GM20431 (cell line): ENCODE data around the gene OR51F1.
"Not testable (repeated sequence)": the region's sequence is repeated elsewhere in the genome, so short reads cannot be mapped to it uniquely, and the experiment has no call there.

ENCODE experiments used
- in situ Hi-C: fragments of 300-500 bp; cut with MseI, MboI; formaldehyde crosslinking; loops from one replicate; pipeline ENCODE4 v1.15.0; 2020; ENCODE audit warnings: low sequenced_read_pairs; ENCODE audit not compliant: unreplicated experiment

The OR51F1 gene, protein sequence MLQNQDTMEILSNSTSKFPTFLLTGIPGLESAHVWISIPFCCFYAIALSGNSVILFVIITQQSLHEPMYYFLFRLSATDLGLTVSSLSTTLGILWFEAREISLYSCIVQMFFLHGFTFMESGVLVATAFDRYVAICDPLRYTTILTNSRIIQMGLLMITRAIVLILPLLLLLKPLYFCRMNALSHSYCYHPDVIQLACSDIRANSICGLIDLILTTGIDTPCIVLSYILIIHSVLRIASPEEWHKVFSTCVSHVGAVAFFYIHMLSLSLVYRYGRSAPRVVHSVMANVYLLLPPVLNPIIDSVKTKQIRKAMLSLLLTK

DNA sequence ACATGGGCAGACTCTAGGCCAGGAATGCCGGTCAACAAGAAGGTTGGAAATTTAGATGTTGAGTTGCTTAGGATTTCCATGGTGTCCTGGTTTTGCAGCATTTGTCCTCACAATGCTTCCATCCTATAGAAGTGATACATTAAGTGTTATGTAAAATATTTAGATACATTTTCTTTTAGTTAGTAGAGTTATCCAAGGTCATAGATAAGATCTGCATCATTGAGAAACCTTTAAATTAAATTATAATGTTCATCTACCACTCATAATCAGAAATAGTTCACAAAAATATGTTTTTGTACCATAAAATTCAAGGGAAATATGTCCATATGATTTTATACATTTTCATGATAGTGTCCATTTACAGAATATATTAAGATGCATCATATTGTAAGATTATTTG, at the start of gene OR51F1:
OR51F1 (minus strand) TSS at position 101 of the 400 bp plus-strand sequence; CDS start at position 101, 0 bp downstream.
- in situ Hi-C loops = no loop called here

DNA sequence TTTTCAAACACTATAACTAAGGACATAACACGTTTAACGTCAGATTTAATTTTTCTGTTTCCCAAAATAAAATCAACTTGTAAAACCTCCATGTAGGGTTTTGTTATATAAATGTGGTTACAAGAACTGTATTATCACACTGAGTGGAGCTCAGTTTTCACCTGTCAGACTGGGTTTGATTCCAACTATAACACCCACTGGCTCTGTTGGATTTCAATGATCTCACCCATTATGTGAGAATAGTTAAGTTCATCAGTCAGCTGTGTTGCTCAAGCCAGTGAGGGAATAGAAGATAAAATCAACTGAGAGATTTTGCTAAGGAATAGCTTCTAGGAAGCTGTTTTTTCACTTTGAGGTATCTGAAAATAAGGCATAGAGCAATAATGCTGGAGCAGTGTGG, 39.5 kb upstream of the OR51F1 start:
- in situ Hi-C loops = no loop called here

DNA sequence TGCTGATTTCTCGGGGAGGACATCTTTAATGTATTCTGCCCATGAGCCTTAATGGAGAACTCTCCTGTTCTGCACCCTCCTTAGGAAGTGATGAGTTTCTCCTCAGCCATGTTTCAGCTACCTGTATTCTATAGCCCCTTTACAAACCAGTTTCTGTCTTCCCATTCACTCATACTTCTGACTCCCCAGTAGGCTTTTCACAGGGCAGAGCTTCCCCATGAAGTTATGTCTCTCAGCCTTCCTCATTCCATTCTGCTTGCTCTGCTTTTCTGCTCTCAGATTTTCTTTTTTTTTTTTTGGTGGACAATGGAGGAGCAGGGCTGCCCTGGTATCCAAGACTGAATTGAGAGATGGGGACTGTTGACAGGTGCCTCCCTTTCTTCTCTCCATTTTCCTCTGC, 38.7 kb upstream of the OR51F1 start:
- in situ Hi-C loops = no loop called here

DNA sequence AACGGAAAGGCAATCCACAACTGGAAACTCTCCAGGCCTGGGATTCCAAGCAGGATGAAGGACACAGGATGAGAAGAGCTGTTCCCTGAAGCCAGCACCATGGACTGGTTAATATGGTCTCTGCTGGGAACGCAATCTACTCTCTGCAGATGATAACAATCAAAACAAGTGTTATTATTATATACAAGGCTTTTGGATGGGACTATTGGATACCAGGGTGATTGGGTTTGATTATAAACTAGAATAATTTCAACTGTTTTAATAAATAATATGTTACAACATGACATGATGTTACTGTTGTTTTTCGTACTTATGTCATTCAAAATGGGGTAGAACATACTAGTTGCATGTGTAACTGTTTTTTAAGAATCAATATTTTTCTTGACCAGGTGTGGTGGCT, 34.5 kb upstream of the OR51F1 start, which contains the start of gene OR52R1:
OR52R1 (minus strand) TSS at position 101 of the 400 bp plus-strand sequence; CDS start at position 101, 0 bp downstream.
- in situ Hi-C loops = no loop called here

DNA sequence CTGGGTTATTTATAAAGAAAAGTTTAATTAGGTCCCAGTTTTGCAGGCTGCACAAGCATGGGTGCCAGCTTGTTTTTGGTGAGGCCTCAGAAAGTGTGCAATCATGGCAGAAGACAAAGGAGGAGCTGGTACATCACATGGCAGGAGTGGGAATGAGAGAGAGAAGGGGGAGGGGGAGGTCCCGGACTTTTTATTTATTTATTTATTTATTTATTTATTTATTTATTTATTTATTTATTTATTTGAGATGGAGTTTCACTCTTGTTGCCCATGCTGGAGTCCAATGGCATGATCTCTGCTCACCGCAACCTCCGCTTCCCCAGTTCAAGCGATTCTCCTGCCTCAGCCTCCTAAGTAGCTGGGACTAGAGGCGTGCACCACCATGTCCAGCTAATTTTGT, 31.6 kb upstream of the OR51F1 start:
- in situ Hi-C loops = not testable (repeated sequence)

DNA sequence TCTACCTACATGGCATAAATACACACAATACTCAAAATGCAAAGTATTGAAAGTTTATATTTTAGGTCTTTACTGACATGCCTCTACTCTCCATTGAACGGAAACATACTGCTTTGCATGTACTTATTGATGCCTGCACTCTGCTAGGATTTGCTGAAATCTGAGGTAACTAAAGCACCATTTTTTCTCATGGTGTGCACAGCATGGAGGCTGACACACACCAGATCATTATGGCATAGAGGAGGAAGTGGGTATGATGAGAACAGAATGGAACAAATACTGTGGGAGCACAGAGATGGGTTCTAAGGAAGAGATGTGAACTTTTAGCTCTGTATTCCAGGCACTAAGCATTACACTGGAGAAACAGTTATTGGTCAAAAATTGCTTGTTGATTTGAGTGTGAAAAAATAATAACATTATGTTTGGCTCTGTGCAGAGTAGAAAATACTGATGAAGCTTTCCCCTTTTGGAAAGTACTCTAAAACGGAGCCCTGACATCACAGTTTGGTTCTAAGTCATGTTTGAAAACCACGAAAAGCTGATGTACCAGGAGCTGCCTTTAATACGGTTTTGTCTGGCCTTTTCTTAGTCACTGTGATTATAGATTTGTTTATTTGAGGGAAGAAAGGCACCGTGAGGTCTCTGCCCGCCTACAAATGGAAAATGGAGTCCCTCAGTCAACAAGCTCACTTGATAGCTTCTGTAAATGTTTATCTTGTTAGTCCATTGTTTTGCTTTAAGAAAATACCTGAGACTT, 28.9 kb upstream of the OR51F1 start:
- in situ Hi-C loops = no loop called here

DNA sequence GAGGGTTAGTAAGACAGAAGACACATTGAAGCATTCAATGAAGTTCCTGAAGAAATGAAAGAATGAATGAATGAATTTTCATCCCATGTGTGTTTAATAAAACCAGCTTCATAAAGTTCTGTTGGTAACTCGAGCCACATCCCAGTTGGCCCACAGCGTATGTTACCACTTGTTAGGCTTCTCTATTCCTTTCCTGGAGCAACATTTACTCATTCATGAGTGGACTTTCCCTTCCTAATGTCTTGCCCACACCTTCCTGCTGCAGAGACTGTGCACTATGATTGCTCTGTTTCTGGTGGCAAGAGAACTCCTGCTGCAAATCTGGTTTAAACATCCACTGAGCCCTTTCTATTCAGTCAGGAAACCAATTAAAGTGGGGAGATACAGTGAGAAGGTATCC, 27.5 kb upstream of the OR51F1 start:
- in situ Hi-C loops = no loop called here

DNA sequence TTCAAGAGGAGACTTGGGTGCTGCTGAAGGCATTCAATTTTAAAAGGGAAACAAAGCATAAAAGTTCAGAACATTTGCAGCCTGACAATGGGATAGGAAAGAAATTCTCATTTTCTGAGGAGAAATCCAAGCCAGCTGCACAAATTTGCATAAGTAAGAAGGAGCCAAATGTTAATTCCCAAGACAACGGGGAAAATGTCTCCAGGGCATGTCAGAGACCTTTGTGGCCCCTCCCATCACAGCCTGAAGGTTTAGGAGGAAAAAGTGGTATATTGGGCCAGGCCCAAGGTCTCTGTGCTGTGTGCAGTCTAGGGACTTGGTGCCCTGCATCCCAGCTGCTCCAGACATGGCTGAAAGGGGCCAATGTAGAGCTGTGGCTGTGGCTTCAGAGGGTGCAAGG, 12.7 kb upstream of the OR51F1 start:
- in situ Hi-C loops = no loop called here

DNA sequence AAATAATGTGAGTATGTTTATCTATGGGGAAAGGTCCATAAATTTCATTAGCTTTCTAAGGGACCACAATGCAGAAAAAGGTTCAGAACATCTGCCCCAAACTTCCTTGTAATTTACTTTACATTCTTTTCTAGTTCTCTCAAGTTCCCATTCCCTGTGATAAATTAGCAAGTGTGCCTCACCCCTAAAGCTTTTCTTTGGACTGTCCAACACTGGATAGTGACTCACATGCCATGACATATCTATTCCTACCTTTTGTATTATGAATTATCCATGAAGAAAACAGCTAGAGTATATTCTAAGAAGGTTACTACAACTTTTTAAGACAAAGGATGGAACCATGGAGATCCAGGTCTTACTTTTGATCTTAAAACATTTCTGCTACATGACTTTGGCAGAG, 1.6 kb downstream of the OR51F1 start:
- in situ Hi-C loops = no loop called here

DNA sequence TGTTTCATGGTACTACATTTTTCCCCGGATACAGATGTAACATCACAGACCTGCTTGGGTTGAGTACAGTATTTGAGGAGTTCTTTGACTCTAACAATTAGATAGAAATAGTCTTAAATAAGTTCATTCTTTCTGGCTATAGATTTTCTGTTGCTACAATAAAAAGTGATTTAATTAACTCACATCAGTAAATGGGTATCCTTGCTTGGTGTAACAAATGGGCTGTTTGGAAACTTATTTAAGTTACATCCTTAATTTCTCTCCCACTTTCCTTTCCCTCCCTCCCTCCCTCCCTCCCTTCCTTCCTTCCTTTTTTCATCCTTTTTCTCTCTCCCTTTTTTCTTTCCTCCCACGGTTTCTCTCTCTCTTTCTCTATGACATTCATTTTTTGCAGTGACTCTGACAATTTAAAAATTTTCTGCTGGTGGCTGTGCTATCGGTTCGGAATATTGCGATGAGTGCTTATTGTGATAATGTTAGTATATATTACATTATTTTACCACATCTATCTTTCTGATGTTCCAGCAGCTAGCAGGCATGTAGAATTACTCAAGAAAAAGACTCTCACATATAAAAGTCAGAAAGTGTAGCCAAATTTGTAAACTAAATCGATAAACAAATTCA, 3.2 kb downstream of the OR51F1 start:
- in situ Hi-C loops = no loop called here

DNA sequence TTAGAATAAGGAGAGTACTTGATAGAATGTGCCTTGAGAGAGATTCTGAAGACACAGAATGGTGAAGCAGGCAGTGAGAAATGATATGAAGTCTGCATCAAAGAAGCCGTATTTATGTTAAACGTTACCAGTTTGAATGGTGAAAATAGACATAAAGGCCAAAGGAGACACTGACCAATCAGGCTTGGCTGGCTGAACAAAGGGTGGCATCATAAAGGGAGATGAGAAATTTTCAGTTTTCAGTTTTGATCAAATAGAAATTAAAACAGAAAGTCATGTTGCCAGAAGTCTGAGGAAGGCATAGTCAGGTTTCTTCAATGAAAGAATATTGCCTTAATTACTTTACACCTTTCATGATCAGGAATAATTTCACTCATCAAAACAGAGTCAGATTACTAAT, 6.6 kb downstream of the OR51F1 start:
- in situ Hi-C loops = no loop called here

DNA sequence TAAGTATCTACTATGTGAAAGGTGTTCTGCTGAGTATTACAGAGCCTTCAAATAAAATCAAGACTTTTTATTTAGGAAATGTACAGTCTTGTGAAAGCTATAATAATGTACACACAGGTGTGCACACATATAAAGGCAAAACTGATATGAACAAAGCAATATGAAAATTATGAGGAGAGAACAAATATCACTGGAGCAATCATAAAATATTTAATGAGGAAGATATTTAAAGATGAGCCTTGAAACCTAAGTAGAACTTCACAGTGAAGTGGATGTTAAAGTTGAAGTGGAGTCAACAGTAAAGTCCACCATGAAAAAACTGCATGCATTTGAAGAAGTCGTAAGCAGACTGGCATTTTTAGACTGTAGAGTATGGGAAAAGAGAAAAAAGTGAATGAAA, 18.5 kb downstream of the OR51F1 start:
- in situ Hi-C loops = no loop called here

DNA sequence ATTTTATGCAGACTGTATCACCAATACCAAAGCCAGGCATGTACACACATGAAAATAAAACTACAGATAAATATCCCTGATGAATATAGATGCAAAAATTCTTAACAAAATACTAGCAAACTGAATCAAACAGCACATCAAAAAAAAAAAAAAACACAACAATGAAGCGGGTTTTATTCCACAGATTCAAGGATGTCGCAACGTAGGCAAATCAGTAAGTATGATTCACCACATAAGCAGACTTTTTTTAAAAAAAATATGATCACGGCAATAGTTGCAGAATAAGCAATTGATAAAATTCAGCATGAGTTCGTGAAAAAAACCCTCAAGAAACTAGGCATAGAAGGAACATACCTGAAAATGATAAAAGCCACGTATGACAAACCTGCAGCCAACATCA, 21.3 kb downstream of the OR51F1 start:
- in situ Hi-C loops = no loop called here

DNA sequence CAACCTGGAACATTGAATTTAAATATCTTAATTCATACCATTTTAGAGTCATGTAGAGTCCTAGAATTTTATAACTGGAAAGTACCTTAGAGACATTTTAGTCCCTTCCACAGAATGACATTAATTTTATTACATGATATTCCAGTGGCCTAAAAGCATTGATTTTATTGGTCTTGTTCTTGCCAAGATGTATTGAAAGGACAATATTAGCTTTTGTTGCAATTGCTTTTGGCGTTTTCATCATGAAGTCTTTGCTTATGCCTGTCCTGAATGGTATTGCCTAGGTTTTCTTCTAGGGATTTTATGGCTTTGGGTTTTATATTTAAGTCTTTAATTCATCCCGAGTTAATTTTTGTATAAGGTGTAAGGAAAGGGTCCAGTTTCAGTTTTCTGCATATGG, 29.0 kb downstream of the OR51F1 start:
- in situ Hi-C loops = no loop called here

DNA sequence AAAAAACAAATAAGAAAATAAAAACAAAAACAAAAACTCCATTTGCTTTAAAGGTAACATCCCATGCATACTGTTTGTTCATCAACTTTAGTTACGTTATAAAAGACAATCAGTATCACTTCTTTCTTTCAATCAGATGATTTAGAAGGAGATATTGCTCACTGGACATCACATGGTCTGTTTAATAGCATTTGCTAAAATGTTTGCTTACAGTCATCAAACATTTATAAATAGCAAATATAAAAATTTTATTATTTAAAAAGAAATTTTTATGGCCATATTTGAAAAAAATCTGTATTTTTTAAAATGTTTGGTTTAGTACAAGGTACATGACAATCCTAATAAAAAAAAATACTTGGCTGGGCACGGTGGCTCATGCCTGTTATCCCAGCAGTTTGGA, 42.6 kb downstream of the OR51F1 start:
- in situ Hi-C loops = no loop called here

DNA sequence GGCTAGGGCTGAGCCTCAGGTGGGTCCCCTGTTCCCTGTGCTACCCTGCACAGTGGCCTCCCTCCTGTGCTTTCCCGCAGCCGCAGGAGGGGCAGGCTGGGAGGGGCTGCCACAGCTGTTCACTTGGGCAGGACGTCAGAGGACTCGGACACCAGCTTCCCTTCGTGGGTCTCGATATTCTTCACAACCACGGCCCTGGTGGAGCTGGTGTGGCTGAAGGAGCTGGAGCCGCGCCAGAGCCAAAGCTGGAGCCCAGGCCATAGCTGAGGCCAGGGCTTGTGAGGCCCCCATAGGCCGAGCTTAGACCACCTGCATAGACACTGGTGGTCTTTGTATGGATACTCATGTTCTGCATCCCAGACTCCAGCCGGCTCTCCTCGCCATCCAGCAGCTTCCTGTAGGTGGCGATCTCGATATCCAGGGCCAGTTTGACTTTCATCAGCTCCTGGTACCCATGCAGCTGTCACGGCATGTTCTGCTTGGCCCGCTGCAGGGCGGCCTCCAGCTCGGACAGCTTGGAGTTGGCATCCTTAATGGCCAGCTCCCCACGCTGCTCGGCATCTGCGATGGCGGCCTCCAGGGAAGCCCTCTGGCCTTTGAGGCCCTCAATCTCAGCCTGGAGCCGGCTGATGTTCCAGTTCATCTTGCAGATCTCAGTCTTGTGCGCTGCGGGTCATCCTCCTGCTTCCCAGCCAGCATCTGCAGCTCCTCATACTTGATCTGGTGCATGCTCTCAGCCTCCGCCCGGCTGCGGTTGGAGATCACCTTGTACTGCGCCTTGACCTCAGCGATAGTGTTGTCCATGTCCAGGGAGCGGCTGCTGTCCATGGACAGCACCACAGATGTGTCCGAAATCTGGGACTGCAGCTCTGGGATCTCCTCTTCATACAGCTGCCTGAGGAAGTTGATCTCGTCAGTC, 46.9 kb downstream of the OR51F1 start:
- in situ Hi-C loops = not testable (repeated sequence)
